CD4-positive, alpha-beta T cell treated with Interleukin-6 at 100 ng/mL for 8 hours (primary cell): ENCODE data around the gene SFXN1.
"Not testable (repeated sequence)": the region's sequence is repeated elsewhere in the genome, so short reads cannot be mapped to it uniquely, and the experiment has no call there.

Experiments
- DNase-seq: peaks from one replicate; pipeline ENCODE4 v3.0.0-alpha.2; 2020; ENCODE audit warnings: mixed read lengths, low spot score

SFXN1 gene

DNA sequence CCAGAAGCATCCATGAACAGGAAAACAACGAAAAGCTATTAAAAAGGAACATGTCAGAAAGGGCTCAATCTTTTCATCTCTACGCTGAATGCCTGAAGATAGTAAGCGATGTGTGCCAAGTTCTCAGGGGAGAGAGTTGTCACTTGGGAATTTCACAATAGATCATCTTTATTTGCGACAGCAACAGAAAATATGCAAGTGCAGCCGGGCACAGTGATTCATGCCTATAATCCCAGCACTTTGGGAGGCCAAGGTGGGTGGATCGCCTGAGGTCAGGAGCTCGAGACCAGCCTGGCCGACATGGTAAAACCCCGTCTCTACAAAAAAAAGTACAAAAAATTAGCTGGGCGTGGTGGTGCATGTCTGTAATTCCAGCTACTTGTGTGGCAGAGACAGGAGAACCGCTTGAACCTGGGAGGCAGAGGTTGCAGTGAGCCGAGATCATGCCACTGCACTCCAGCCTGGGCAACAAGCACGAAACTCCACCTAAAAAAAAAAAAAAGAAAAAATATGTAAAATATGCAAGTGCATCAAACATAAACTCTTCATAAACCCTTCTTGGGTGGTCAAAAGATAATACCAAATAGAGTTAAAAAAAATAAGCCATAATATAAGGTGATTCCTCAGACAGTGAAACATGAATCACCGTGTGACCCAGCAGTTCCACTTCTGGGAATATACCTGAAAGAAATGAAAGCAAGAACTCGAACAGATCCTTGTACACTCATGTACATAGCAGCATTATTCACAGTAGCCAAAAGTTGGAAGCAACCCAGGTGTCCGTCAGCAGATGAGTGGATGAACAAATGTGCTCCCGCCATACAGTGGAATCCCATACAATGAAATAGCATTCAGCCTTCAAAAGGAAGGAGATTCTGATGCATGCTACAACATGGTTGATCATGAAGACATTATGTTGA is 16.2 kb downstream of the SFXN1 start:
- DNase-seq: no peak

DNA sequence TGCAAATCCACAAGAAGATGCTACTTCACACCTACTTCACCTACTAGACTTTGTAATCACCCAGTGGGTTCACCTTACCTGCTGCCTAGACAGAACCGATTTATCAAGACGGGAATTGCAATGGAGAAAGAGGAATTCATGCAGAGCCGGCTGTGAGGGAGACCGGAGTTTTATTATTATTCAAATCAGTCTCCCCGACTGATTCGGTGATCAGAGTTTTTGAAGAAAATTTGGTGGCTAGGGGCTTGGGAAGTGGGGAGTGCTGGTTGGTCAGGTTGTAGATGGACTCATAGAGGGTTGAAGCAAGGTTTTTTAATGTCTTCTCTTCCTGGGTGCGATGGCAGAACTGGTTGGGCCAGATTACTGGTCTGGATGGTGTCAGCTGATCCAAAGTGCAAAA is 23.4 kb downstream of the SFXN1 start:
- no peak for DNase-seq

- peak; percentile 49 for DNase-seq
Measured at GRCh38 chr5:175507671-175508070, 29.3 kb downstream of the SFXN1 start.

DNA sequence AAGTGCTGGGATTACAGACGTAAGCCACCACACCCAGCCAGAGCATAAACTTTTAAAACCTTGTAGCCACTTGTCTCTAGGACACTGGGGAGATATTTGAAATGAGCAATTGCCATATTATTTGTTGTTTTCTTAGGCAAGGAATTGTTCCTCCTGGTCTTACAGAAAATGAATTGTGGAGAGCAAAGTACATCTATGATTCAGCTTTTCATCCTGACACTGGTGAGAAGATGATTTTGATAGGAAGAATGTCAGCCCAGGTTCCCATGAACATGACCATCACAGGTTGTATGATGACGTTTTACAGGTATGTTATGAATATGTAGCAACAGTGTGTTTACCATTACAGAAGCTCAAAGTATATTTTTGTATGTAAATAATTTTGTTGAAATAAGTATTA is 30.5 kb downstream of the SFXN1 start:
- no peak for DNase-seq

GRCh38 chr5:175513297-175513696 is 34.9 kb downstream of the SFXN1 start:
- DNase-seq: no peak

DNA sequence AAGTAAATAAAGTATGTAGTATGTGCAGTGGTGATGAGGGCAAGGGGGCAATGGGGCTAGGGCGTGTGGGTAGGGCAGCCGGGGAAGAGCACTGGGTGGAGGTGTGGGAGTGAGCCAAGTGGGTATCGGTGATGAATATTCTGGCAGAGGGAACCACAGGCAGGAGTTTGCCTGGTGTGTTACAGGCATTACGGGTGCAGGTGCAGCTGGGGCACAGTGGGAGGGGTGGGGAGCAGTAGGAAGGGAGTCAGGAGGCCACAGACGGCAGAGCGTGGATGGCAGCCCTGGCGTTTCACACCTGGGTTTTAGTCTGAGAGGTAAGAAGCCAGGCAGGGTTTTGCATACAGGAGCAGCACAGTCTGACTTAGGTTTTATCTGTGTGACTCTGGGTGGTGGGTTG is 35.4 kb downstream of the SFXN1 start:
- DNase-seq: no peak

DNA sequence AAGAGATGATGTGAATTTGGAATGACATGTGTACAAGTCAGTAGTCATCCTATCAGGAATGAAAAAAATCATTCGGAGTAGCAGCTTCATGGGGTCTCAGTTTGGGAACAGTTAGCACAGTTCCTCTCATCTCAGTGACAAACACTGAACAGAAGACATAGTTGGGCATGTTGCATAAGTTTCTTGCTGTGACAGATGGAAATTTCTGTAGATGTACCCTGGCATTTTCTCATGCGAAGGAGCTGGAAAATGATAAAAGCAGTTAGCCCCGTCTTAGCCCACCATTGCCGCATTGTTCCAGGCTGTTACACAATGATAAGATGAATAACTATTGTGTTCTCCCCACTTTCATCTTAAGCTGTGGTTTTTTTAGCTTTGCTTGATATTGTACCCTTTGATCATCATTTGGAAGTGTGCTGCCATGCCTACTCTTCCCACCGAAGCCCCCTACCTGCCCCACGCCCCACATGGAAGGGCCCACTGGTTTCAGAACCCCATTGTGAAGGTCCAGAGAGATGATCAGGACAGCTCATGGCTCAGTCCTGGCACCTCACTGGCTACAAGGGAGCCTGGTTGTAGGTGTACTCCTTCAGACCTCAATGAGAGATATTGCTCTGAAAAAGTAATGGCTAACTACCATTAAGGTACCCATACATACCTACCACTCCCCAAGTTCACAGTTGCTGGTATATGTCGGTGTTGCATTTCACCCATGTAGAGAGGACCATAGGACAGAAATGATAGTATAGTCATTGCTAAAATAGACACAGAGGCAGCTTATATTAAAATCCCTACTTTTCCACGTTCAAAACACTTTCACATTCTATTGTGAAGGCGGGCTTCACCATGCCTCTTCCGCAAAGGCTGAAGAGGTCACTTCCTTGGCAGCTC is 38.8 kb downstream of the SFXN1 start:
- no peak for DNase-seq

GRCh38 chr5:175517824-175518450 is 39.6 kb downstream of the SFXN1 start:
- peak; percentile 70 for DNase-seq

DNA sequence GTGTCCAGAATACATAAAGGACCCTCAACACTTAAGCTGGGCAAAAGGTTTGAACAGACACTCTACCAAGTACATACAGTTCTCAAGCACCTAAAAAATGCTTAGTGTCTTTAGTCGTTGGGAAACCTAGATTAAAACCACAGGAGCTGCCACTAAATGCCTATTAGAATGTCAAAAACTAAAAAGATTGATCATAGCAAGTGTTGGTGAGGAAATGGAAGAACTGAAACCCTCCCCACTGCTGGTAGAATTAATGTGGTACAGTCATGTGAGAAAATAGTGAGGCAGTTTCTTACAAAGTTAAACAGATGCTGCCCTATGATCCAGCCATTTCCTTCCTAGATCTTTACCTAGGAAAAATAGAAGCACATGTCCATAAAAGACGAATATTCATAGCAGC is 40.6 kb downstream of the SFXN1 start:
- DNase-seq: no peak

GRCh38 chr5:175520321-175520720 is 42.0 kb downstream of the SFXN1 start:
- DNase-seq: peak; percentile 44

DNA sequence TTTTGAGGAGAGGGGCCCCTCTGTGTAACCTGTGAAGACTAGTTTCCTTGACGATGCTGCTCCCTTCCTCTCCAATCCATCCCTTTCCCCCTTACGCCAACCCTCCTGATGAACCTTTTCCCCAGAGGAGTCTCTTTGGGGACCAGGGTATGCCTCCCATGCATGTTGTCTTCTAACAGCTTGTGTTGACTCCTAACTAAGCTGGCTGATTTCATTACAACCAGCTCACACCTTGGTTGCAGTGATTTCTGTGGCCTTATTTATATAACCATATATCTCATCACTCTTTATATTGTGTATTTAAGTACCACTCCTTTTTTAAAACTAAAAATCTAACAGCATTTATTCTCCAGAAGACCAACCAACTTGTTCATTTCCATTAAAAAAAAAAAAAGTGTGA is 42.5 kb downstream of the SFXN1 start:
- DNase-seq: no peak

GRCh38 chr5:175521313-175521833 is 43.0 kb downstream of the SFXN1 start:
- DNase-seq: peak; percentile 70

DNA sequence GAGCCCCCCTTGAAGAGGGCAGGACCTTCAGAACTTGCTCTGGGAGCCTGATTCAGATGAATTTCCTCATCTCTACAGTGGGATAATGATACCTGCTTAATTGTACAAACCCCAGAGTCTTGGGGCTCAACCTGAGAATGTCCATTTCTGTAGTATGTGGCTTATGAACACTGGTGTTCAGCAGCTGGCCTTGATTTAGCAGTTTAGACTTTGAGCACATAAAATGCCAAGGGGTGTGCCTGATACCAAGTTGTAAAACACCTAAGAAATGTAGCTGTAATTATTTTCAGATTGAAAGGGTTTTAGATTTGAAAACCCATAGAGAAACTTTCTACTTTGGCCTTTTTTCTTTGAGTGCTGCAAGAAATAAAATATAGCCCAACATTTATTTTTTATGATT is 44.9 kb downstream of the SFXN1 start:
- no peak for DNase-seq

DNA sequence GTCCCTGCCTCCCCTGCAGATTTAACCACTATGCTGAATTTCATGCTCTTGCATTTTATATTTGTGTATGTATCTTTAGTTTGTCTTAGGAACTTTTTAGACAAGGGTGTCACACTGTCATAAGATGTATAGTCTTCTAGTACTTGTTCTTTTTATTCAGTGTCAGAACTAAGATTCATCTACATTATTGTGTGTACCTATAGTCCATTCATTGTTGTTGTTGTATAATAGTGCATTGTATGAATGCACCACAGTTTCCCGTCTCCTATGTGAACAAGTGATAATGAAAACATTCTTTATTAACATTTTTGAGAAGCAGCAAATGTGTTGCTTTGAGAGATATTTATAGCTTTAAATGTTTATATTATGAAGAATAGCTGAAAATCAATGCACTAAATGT is 45.9 kb downstream of the SFXN1 start:
- no peak for DNase-seq

DNA sequence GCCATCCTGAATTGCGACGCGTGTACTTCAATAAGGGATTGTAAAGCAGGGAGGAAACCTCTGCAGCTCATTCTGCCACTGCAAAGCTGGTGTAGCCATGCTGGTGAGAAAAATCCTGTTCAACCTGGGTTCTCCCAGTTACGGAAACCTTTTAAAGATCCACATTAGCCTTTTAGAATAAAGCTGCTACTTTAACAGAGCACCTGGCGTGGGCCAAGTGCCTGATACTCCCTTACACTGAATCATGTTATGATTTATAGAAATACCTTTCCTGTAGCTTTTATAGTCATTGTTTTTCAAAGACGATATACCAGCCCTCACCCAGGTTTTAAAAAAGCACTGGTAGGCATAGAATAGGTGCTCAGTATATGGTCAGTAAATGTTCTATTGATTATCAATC is 48.3 kb downstream of the SFXN1 start:
- DNase-seq: no peak

DNA sequence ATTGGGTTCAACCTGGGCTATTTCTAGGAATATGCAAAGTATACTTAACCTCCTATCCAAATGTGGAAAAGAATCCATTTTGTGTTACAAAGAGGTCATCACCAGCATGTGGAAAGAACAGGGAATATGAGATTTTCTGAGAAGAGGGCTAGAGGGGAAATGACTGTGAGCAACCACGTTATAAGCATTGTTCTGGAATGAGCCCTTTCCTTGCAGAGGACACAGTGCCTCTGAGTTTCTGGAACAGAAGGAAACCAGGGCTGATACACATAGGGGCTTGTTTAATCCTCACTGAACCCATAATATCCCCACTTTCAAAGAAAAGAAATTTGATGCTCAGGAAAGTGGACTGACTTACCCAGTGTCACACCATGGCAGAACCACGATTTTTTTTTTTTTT is 53.0 kb downstream of the SFXN1 start:
- no peak for DNase-seq

- peak; percentile 82 for DNase-seq
Measured at GRCh38 chr5:175534070-175534932, 55.9 kb downstream of the SFXN1 start.

DNA sequence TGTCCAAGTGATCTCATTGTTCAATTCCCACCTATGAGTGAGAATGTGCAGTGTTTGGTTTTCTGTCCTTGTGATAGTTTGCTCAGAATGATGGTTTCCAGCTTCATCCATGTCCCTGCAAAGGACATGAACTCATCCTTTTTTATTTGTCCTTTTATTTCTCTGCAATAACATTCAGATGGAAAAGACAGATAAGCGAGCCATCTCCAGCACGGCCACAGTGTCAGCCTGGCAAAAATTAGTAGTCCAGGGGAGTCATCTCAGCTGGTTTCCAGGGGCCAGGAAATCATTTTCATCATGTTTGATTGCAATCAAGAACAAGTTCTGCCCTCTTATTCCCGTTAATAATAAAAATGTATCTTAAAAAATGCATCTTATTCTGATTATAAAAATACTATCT is 57.0 kb downstream of the SFXN1 start:
- not testable (repeated sequence) for DNase-seq

DNA sequence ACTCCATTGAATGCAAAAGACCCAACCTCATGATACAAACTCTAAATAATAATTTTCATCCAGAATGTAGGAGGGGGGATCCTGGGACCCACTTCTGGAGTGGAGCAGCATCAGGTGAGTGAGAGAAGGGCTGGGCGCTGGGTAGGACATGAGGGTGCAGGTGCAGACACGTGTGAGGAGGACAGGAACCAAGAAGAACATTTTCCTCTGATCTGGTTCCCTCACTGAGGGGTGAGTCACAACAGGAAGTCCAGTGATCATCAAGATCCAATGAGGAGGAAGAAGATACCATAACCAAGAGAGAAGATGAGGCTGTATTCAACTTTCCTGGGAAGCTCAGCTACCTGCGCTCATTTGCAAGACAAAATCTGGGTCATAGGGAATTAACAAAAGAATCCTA is 57.4 kb downstream of the SFXN1 start:
- no peak for DNase-seq

DNA sequence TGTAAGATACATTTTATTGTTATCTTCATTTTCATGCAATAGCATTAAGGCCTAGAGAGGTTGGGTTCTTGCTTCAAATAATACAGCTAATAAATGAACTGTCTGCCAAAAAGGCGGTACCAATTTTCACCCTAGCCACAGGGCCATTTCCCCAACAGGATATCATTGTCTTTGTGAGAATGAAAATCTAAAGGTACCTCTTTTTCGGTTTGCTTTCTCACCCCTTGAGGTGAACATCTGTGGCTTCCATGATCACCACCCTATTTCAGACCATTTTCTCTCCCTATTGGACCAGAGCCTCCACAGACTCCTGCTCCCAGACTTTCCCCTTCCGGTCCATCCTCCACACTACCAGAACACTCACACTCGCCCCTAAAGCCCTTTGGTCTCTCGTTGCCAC is 60.2 kb downstream of the SFXN1 start:
- DNase-seq: no peak

- DNase-seq: no peak
Measured at GRCh38 chr5:175539936-175540335, 61.6 kb downstream of the SFXN1 start.
